NCI-H748 (cell line): ENCODE data around the gene C10orf71.

ENCODE experiments used
- DNase-seq: peaks from one replicate; lab custom pipeline; 2025; ENCODE audit not compliant: unreplicated experiment; lab: John Stamatoyannopoulos, UW

C10orf71 gene

GRCh38 chr10:49332768-49333167 is 33.8 kb downstream of the C10orf71 start:
- no peak for DNase-seq

- DNase-seq, result no peak
Measured at GRCh38 chr10:49333192-49333591, 34.2 kb downstream of the C10orf71 start.

- no peak for DNase-seq
Measured at GRCh38 chr10:49334964-49335363, 36.0 kb downstream of the C10orf71 start.

GRCh38 chr10:49335364-49335972 is 36.5 kb downstream of the C10orf71 start:
- DNase-seq, result no peak

GRCh38 chr10:49338604-49339003 is 39.6 kb downstream of the C10orf71 start:
- DNase-seq, result no peak

GRCh38 chr10:49344840-49345239 is 45.9 kb downstream of the C10orf71 start:
- no peak for DNase-seq

GRCh38 chr10:49347342-49347741 is 48.4 kb downstream of the C10orf71 start:
- DNase-seq, result no peak

- DNase-seq, result no peak
Measured at GRCh38 chr10:49347827-49348226, 48.9 kb downstream of the C10orf71 start.

- no peak for DNase-seq
Measured at GRCh38 chr10:49348593-49348992, 49.6 kb downstream of the C10orf71 start.

- no peak for DNase-seq
Measured at GRCh38 chr10:49349390-49349789, 50.4 kb downstream of the C10orf71 start.

GRCh38 chr10:49350138-49350537 is 51.2 kb downstream of the C10orf71 start:
- DNase-seq, result no peak

- peak; percentile 16 for DNase-seq
Measured at GRCh38 chr10:49350846-49351532, 52.0 kb downstream of the C10orf71 start.

- DNase-seq, result peak; percentile 53
Measured at GRCh38 chr10:49351669-49352068, 52.7 kb downstream of the C10orf71 start.

- no peak for DNase-seq
Measured at GRCh38 chr10:49352323-49352722, 53.4 kb downstream of the C10orf71 start.

- DNase-seq, result no peak
Measured at GRCh38 chr10:49353026-49353894, 54.3 kb downstream of the C10orf71 start.

- no peak for DNase-seq
Measured at GRCh38 chr10:49353895-49354566, 55.1 kb downstream of the C10orf71 start.

- DNase-seq, result no peak
Measured at GRCh38 chr10:49354593-49354992, 55.6 kb downstream of the C10orf71 start.

- no peak for DNase-seq
Measured at GRCh38 chr10:49355221-49355620, 56.3 kb downstream of the C10orf71 start.

GRCh38 chr10:49356181-49356580 is 57.2 kb downstream of the C10orf71 start:
- DNase-seq, result no peak

- DNase-seq, result no peak
Measured at GRCh38 chr10:49356944-49357343, 58.0 kb downstream of the C10orf71 start.

GRCh38 chr10:49357910-49358309 is 58.9 kb downstream of the C10orf71 start:
- DNase-seq, result no peak
